ENCODE data around the gene UBN1. TPM values are rescaled to one million over a fixed set of nuclear protein-coding genes. Genes with fewer than 3 reads are reported as not detected.

UBN1 gene
- total RNA-seq, 1 donor from 2014 or later, result 36.6 TPM

GRCh38 chr16:4917117-4917516, 69.8 kb downstream of the UBN1 start:
- Histone ChIP-seq H3K4me1 (no peaks in the 10 kb centered on the region), H3K4me3 (no peak overlapping the region), H3K27me3 (no peaks in the 10 kb centered on the region), H3K36me3 (no peaks in the 10 kb centered on the region), H3K9me3 (no peaks in the 10 kb centered on the region), H3K27ac (no peak overlapping the region)
- ATAC-seq (no peak), DNase-seq (no peak)
- TF ChIP-seq CTCF (IDR thresholded peaks at IDR 0.05), result no peak
- intact Hi-C loops (cut with DNase I), result no loop called here

DNA sequence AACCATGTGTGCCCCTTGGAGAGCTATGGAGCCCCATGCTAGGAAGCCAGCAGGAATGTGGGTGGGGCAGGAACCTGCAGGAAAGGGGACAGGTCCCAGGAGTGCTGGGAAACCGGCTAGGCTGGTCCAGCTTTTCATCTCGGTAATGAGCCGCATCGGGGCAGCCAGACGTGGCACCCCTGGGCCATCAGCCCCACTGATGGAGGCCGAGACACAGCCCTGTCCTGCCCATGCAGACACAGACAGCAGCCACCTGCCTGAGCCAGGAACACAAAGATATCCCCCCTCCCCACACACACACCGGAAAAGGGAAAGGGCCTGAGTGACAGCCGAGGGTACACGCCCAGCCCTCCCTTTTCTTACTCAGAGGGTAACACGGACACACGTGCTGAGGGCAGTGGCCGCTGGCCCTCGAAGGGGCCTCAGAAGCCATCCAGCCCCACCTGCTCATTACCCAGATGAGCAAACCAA, 71.5 kb downstream of the UBN1 start:
- TF ChIP-seq CTCF (IDR thresholded peaks at IDR 0.05), result no peak
- DNase-seq, result peak; percentile 81
- Histone ChIP-seq H3K27me3 (no peaks in the 10 kb centered on the region), H3K36me3 (no peaks in the 10 kb centered on the region), H3K4me3 (no peak overlapping the region), H3K9me3 (no peaks in the 10 kb centered on the region), H3K27ac (peak overlapping the region; percentile 8), H3K4me1 (peaks cover 4% of the 10 kb centered on the region)
- intact Hi-C loops (cut with DNase I), result no loop called here
- ATAC-seq, result peak; percentile 89

DNA sequence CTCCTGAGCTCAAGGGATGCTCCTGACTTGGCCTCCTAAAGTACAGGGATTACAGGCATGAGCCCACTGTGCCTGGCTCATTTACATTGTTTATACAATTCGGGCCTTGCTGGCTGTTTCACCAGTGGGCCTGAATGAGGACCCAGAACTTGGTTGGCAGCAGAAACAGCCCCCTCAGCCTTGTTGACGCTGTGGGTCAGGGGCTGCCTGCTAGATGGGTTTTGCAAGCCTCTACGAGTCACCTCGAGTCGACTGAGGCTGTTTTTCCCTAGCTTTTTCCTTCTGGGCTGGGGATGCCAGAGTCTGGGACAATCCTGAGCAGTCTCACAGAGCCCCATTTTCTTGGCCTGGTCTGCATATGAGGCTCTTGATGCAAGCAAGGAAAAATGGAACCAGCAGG, 73.5 kb downstream of the UBN1 start:
- H3K4me3 ChIP-seq, result no peak overlapping the region
- DNase-seq (no peak), ATAC-seq (no peak)
- H3K36me3 ChIP-seq, result no peaks in the 10 kb centered on the region
- no peaks in the 10 kb centered on the region for H3K9me3 ChIP-seq
- TF ChIP-seq CTCF (IDR thresholded peaks at IDR 0.05), result no peak
- H3K27me3 ChIP-seq, result no peaks in the 10 kb centered on the region
- intact Hi-C loops (cut with DNase I), result no loop called here
- H3K27ac ChIP-seq, result no peak overlapping the region
- peaks cover 4% of the 10 kb centered on the region for H3K4me1 ChIP-seq

DNA sequence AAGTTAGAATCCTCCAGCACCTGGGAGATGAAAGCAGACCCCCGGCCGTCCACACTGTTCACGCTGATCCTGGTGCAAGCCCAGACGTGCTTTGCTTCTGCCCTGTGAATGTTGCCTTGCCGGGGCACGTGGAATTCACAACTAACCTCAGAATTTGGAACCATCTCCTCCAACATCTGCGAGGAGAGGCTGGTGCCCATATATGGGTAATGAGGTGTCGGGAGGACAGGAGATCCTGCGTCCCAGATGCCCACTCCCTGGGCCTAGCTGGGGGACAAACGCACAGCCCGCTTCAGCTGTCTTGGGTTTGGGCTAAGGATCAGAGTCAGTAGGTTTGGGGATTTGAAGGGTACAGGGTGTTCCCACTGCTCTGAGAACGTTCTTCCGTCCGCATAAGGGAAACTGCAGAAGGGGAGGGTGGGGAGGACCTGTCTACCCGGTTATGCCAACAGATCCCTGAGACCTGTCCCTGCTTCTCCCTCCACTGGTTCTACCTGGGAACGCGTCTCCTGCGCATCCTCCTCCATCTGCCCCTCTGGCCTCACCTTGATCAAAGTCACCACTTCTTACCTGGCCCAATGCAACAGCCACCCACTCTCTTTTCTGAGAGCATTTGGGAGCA, 75.6 kb downstream of the UBN1 start:
- TF ChIP-seq CTCF (IDR thresholded peaks at IDR 0.05), result no peak
- peaks cover 4% of the 10 kb centered on the region for H3K4me1 ChIP-seq
- ATAC-seq (no peak), DNase-seq (no peak)
- H3K36me3 ChIP-seq, result no peaks in the 10 kb centered on the region
- H3K27me3 ChIP-seq, result no peaks in the 10 kb centered on the region
- H3K9me3 ChIP-seq, result peaks cover 6% of the 10 kb centered on the region
- no peak overlapping the region for H3K4me3 ChIP-seq
- H3K27ac ChIP-seq, result no peak overlapping the region
- intact Hi-C loops (cut with DNase I), result no loop called here

GRCh38 chr16:4923853-4924252, 76.6 kb downstream of the UBN1 start:
- no peaks in the 10 kb centered on the region for H3K27me3 ChIP-seq
- intact Hi-C loops (cut with DNase I), result no loop called here

More at GRCh38 chr16:4923853-4924252, 76.6 kb downstream of the UBN1 start:
- Histone ChIP-seq H3K36me3 (no peaks in the 10 kb centered on the region), H3K27ac (peak overlapping the region; percentile 47), H3K4me1 (peaks cover 4% of the 10 kb centered on the region), H3K9me3 (peaks cover 6% of the 10 kb centered on the region), H3K4me3 (no peak overlapping the region)
- TF ChIP-seq CTCF (IDR thresholded peaks at IDR 0.05), result no peak
- DNase-seq (no peak), ATAC-seq (no peak)
